Ramos (cell line): Measurements from ENCODE around the gene KCNK2.

Experiments
- in situ Hi-C: fragments of 300-500 bp; cut with MboI; formaldehyde crosslinking; loops from one replicate; pipeline ENCODE4 v1.14.3; 2022; ENCODE audit warnings: low sequenced_read_pairs; ENCODE audit not compliant: unreplicated experiment

Gene KCNK2

DNA sequence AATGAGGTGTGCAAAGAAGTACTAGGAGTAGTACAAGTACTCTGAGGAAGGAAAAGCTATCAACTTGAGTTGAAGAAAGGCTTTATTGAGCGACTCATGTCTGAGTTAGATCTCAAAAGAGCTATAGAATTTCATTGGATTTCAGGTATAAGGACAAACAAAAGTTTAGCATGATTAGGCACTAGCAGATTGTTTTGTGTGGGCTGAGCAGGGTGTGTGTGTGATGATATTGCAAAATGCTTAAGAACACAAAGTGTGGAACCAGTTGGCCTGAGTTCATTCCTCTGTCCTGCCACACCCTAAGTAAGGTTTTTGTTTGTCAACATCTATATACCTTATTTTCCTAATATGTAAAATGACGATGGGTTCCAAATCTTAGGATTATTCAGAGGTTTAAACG is 158.9 kb downstream of the KCNK2 start:
- in situ Hi-C loops = no loop called here

DNA sequence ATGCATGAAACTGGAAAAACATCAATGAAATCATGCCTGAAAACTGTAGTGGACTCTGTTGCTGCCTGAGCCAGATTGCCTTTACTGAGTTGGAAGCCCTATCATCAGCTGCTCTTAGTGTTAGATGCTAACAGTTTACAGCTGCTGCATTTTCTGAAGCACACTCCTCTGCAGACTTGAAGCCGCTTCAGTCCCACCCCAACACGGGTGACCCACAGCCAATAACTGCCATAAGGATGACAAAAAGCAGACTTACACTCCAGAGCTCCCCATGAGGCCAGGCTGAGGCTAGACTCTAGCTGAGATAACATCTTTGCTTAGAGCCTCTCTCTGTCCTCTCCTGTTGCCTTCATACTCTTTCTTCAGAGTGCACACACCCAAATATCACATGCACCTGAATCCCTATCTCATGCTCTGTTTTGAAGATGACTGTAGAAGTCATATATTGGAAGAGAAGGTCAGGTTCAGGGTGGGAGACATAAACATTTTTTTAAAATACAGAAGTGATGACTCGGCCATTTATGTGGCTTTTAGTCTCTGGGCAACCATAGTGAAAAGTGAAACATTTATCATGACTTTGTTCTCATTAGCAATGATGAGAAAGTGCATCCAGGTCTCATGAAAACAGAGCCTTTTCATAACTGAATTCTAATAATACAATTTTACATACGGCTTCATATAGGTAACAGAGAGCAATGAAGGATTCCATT is 161.0 kb downstream of the KCNK2 start:
- in situ Hi-C loops = no loop called here

DNA sequence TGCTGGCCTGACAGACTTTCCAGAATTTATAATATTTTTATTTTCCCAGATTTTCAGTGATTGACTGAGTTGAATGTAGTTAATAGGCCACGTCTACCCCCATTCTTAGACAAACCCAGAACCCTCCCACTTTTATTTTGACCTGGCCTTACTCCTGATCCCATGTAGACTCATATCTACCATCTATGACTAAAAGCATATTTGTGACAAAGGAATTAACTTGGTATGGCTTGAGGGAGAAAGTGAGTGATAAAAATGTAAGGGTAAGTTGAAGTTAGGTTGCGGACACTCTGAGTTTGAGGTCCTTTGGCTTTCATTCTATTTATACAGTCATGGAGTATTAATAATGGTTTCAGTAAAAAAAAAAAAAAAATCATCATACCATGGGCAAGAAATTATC is 168.4 kb downstream of the KCNK2 start:
- in situ Hi-C loops = no loop called here

DNA sequence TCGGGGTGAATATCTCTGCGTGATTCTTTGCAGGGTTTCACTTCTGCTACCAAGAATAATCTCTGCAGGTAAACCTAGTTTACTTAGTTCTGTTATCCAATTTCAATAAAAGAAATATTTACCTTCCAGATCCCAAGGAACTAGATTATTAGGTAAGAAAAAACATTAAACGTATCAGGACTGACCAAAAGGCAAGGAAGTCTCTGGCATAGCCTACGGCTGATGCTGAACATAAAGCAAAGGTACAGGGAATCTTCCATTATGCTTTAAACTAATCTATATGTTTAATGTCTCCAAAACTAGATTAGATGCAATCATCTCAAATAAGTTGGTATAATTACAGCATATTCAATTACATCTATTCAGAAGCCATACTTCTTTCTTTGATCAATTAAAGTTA is 168.9 kb downstream of the KCNK2 start:
- in situ Hi-C loops = no loop called here

DNA sequence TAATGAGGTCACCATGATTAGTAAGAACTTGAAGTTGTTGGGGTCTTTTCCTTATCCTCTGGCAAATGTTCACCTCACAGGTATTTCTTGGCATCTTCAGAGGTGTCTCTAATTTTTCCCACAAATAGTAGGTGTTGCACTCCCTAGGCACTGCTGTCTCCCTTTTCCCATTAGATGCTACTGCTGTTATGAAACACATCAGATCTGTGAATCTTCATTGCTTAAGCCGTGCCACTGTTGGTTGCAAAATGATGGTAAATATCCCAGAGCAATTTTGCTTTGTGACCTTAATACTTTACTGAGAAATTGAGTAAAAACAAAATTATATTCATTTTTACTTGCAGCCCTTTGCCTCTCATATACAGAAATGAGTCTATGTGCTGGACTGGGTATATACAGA is 169.6 kb downstream of the KCNK2 start:
- in situ Hi-C loops = no loop called here

DNA sequence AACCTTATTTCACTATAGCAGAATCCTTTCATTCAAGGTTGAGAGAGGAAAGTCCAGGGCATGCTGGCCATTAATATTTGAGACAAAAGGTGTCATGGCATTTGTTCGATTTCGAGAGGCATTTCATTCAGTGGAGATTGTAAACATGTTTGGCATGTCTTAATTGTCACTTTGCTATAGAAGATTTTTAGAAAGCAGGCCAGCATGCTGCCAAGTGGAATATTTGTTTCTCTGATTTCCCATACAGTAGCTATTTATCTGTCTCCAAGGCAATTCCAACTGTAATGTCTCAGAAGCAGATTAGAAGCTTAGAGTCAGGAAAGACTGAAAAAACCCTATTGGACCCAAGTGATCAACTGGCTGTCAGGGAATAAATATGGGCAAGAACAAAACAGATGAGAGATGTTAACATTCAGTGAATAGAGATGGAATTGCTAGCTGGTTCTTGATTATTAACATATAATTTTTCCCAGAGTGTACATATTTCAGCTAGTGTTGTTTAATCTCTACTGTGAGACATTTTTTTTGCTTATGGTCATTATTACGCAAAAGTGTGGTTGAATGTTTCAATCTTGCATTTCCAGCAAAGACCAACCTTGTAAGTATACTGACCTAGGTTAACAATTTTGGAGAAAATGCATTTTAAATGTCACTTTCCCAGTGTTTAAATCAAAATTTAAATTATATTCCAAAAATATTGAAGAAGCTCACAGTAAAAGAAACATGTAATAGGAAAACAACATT is 174.6 kb downstream of the KCNK2 start:
- in situ Hi-C loops = no loop called here

DNA sequence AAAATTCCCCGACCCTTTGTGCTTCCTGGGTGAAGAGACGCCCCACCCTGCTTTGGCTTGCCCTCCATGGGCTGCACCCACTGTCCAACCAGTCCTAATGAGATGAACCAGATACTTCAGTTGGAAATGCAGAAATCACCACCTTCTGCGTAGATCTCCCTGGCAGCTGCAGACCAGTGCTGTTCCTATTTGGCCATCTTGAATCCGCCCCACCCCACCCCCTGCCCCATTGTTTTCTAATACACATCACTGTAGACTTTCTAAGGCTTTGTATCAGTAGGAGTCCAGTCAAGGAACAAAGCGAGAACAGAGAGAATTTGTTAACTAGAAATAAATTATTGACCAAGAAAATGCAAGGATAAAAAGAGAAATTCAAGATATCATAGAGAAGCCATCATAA is 178.2 kb downstream of the KCNK2 start:
- in situ Hi-C loops = no loop called here

DNA sequence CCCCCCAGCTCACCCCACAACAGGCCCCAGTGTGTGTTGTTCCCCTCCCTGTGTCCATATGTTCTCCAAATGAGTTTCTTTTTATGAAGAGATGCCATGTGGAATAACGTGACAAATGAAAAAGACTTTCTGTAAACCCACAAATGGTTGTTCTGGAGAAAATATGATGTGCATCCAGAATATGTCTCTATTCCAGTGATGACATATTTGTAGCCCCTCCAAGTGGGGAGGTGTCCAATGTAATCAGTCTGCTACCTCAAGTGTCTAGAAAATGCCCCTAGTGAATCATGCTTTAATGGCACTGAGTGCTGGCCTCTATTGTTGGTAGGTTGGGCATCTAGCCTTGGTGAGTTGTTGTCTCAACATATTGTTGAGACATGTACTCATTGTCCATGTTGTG is 179.6 kb downstream of the KCNK2 start:
- in situ Hi-C loops = no loop called here

DNA sequence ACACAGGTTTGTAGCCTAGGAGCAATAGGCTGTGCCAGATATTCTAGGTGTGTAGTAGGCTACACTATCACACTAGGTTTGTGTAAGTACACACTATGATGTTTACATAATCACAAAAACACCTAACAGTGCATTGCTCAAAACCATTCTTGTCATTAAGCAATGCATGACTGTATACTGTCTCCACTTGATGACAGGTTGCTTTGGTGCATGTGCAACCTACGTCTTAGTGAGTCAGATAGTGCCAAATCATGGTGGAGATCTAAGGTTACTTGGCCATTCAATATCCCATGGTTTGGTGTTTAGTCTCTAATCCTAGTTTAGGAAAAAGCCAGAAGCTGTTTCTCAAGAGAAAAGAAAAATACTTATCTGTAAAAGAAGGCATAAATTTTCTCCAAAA is 181.1 kb downstream of the KCNK2 start:
- in situ Hi-C loops = no loop called here

DNA sequence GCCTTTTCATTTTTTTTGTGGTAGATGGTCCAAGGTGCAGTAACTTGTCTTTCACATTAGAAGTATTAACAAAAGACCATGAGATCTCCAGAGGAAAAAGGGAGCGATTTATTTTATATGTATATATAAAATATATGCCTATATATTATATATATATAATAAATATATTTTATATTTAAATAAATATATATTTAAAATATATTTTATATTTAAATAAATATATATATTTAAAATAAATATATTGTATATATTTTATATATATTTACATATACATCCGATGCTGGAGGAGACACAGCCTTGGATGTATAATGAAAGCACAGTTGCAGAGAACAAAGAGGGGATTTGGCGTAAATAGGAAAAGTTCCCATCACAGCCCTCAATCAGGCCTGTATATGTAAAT is 182.1 kb downstream of the KCNK2 start:
- in situ Hi-C loops = no loop called here

DNA sequence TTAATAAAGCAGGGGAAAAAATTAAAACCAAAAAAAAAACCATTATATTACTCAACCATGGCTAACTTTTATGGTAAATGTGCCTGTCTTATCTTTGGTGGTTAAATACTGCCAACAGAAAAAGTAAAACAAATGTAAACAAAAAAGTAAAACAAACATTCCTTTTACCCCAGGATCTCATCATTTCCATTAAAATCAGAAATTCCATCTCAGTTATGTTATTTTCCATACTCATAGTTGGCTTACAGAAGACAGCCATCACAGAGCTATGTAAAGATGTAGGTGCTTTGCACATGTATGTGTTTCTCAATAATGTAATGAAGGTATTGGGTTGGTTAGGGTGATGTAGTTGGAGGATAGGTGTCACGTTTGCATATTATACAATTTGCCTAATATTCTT is 185.0 kb downstream of the KCNK2 start:
- in situ Hi-C loops = no loop called here

DNA sequence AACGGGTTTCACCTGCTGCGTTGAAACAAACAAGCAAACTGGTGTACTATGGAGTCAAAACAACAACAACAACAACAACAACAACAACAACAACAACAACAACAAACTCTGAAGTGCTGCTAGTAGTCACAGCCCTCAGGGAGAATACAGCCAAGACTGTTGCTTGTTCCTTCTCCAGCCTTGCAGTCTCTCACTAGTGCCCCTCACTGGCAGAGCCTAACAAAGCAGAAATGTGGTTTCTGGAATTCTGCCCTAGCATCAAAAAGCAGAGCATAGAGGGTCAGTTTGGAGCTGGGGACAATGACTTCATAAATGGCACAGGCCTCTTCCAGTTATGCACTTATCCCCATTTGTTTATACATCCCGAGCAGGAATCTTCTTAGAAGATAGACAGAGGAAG is 187.4 kb downstream of the KCNK2 start:
- in situ Hi-C loops = no loop called here

DNA sequence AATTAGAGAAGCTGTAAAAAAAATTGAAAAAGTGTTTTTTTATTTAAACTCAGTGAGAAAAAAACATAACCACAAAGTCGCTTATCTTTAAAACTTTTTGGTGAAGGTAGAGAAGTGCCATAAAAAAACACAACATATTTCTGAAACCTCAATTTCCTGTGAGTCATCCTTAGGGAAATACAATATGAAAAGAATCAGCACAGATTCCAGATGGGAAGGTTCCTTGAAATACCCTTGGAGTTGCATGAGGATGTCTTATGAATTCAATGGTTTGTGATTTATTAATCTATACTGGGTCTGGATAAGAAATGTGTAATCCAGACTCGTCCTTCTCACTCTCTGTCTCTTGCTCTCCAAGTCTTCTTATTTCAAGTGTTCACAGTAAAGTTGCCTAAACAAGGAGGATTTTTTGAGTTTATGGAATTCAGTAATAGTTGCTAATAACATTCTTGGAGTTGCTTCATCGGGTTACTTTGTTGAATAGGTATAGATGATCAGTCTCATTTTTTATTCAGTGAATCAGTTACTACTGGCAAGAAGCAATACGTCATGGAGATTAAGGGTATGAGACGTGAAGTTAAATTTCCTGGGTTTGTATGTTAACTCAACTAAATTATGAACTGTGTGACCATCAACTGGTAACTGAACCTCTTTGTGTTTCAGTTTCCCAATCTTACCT is 191.4 kb downstream of the KCNK2 start:
- in situ Hi-C loops = no loop called here

DNA sequence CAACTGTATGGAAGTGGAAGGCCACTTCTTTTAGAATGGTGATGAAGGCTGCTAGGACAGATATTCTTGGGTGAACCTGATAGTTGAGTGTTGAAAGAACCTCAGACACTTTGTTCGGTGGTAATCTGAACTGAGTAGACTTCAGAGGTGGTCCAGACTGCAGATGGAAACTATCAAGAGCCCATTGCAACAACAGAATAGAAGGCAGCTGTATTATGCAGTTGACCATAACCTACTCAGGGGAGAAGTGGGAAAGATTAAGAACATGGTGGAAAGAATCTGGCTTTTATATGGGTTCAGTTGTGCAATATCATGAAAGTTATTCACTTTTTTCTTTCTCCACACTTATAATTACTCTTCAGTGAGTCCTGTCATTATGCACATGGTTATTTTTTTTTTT is 194.0 kb downstream of the KCNK2 start:
- in situ Hi-C loops = no loop called here

DNA sequence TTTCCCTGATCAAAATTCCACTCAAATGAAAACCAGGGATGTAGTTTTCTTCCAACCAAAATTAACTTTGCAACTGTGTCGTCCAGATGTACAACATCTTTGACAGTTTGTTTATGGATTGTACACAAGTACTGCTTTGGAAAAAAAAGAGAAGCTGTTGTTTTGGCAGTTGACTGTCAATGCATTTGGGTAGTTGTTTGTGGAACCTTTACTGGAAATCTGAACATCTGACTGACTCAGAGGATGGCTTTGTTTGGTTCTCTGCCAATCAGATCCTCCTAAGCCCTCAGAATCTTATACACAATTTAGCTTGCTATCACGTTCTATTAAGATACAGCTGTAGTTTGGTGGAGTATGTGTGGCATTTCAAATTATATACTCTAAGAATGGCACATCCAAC is 195.0 kb downstream of the KCNK2 start:
- in situ Hi-C loops = no loop called here

DNA sequence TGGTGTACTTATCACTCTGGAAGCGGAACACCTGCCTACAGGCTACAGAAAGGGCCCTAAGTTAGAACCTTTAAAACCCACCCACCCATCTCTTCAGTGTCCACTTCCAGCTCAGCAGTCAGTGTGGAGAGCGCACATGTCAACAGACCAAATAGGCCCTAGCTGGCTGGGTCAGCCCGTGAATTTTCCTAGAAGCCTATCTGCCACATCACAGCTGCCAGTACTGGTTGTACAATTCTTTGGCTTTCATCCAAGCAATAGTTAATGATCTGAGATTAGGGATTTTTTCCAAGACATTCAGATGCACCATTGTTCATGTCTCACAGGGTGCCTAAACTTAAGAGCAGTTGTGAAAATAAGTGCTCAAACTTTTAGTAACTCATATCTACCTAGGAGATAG is 197.1 kb downstream of the KCNK2 start:
- in situ Hi-C loops = no loop called here

DNA sequence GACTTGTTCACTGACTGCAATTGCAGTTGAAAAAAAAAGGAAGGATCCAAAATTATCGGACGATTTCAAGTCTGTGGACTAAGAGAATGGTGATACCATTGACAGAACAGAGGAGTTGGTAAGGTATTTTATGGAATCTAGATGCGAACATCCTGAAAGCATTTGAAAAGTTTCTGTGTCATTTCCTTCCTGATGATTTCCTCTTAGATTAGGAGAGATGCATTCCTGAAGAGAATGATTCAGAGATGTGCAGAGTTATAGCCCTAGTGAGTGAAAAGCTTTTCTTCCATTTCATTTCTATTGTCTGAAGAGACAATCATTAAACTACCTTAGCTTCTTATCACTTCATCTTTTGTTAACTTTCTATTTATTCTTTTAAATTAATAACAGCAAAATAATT is 200.0 kb downstream of the KCNK2 start:
- in situ Hi-C loops = no loop called here

DNA sequence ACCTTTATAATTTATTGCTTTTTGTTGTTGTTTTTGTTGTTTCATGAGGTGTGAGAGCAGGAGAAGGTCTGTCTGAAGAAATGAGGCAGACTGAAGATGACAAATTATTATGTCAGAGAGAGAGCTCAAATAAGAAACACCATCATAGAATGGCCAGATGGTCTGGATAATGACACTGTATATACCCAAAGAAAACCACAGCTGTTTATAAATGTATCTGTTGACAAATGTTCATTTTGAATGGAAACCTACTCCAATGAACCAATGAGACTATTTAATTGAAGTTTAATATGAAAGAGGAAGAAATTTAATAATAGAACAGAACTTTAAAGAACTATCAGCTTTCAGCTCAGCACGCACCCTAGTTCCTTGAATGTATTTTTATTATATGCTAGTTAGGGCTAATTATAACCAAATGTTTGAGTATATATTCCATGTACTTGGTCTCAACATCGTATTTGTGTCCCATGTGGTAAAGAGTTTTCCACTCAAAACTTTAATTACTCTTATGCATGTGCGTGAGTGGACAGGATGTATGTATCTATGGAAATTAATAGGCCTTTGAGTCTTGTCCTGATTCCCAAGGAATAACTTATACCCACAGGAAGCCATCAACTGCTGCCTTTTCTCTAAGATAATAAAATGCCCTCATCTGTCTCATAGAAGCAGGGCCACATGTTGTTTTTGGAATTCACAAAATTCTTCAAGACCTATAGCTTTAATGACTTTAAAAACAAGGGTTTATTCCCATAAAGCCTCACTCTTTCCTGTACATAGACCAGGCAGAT is 202.7 kb downstream of the KCNK2 start:
- in situ Hi-C loops = no loop called here
